ENCODE data around the gene NOX4.
"Not testable (repeated sequence)": the region's sequence is repeated elsewhere in the genome, so short reads cannot be mapped to it uniquely, and the experiment has no call there.

NOX4 gene

DNA sequence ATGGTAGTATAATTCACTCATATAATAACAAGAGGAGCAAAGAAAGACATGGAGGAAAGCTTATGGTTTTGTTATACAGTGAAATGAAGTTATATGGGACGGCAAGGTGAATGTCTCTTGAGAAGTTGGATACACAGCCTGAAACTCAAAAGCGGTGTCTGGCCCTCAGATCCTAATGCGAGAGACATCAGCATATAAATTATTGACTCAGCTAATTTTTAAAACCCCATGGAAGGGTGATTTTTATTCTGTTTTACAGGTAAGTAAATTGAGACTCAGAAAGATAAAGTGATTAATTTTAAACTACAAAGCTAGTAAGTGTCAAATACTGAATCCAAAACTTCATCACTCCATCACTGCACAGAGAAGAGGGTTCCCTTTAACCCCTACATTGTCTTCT, 203.2 kb downstream of the NOX4 start:
- not testable (repeated sequence) for DNase-seq

- not testable (repeated sequence) for DNase-seq
Observed at GRCh38 chr11:89286601-89287000, 204.6 kb downstream of the NOX4 start.

- not testable (repeated sequence) for DNase-seq
Observed at GRCh38 chr11:89281032-89281677, 210.0 kb downstream of the NOX4 start.

GRCh38 chr11:89279176-89279575, 212.0 kb downstream of the NOX4 start:
- DNase-seq = no peak

- no peak for DNase-seq
Observed at GRCh38 chr11:89275966-89276365, 215.2 kb downstream of the NOX4 start.
